ENCODE measurements around the gene TMUB1.

The TMUB1 gene

DNA sequence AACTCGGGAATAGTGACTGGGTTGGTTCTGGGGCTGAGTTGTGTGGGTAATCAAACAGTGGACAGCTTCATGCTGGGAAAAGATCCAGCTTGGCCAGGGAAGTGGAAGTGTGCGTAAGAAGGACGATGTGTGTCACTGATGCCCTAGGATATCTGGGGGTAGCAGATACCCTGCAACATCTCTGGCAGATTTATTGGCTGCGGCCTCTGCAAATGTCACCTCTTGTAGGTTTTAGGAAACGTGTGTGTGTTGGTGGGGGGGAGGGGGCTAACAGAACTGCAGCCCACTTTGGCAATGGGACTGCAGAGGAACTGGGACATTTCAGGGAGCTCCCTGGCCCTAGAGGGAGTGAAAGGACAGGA lies 2.0 kb upstream of the TMUB1 start:
- ATAC-seq (no peak), DNase-seq (no peak)

DNA sequence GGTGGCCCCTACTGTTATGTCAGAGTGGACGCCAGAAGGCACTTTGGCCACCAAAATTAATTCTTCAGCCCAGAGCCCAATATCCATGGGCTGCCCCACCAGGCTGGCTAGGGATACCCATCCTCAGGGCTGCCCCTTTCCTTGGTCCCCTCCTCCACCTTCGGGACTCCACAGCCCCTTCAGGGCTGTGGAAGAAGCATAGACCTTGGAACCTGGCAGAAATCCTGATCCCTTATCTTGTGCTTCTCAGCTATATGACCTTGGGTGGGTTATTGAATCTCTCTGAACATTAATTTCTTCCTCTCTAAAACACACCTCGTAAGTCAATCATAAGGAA lies 499 bp upstream of the TMUB1 start:
- DNase-seq = no peak
- no peak for ATAC-seq

GRCh38 chr7:151082141-151083070 lies 887 bp downstream of the TMUB1 start:
- ATAC-seq (no peak), DNase-seq (no peak)

DNA sequence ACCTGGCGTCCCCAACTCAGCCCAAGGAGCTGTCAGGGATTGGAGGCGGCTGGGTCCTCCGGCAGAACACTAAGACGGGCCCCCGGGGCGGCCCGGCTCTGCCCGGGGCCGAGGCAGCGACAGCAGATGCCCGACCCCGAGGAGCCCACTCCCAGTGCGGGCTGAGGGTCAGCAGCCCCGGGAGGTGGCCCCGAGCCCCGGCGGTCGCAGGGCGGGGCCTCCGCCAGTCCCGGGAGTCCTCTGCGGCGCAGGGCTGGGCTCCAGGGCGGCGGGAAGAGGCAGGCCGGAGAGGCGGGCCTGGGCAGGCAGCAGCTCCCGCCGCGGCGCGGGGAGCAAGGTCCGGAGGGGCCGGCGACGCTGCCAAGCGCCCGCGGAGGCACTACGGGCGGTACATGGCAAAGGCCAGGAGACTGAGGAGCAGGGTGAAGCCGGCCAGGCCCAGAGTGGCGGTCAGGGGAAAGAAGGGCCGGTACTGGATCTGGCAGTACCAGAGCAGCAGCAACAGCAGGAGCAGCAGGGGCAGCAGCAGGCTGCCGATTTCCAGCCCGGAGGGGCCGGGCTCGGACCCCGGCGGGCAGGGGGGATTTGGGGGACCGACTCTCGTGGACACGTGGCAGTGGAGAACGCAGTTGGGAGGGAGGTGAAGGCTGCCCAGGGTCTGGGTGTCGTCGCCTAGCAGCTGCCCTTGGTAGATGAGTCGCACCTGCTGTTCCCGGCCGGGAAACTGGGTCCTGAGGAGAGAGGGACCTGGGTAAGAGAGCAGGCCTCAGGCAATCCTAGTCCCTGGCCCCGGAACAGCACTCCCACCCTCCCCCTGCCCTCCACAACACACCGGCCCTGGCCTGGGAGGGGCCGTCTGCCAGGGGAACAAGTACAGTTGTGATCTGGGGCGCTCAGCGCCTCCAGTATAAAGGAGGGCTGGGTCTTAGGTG lies 1.9 kb downstream of the TMUB1 start:
- DNase-seq = no peak

DNA sequence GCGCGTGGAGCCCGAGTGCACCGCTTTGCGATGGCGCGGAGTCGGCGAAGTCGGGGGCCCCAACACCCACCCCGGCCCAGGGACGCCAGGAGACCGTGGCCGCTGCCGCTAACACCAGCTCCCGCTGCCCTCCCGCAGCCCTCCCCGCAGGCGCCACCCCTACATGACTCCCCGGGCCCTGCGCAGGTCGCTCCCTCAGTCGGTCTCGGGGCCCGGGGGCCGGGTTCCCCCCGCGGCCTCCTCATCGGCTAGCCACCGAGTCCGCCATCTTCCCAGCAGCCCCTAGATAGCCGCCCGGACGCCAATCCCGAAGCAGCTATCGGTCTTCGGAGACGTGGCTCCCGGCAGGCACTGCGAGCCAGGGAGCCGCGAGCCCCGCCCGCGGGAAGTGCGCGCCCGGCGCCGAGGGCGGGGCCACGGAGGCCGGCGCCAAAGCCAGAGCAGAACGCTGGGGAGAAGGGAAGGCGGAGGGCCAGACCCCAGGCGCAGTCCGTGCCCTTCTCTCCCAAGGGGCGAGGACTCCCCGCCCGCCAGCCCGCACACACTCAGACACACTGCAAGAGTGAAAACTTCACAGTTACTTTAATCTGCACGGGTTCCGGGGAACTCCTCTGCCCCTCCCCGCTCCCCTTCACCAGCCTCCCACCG lies 2.6 kb downstream of the TMUB1 start, which contains the start of gene FASTK:
FASTK (minus strand) TSS at position 288 of the 648 bp plus-strand sequence; CDS start at position 245, 43 bp downstream.
- DNase-seq (peak; percentile 89), ATAC-seq (peak; percentile 88)

More for the DNA sequence above, 1.9 kb downstream of the TMUB1 start:
- no peak for ATAC-seq

- ATAC-seq = peak; percentile 1
- DNase-seq = no peak
Observed at GRCh38 chr7:151080067-151080521, 3.2 kb downstream of the TMUB1 start.

GRCh38 chr7:151079199-151079910 lies 3.9 kb downstream of the TMUB1 start:
- DNase-seq (no peak), ATAC-seq (no peak)

DNA sequence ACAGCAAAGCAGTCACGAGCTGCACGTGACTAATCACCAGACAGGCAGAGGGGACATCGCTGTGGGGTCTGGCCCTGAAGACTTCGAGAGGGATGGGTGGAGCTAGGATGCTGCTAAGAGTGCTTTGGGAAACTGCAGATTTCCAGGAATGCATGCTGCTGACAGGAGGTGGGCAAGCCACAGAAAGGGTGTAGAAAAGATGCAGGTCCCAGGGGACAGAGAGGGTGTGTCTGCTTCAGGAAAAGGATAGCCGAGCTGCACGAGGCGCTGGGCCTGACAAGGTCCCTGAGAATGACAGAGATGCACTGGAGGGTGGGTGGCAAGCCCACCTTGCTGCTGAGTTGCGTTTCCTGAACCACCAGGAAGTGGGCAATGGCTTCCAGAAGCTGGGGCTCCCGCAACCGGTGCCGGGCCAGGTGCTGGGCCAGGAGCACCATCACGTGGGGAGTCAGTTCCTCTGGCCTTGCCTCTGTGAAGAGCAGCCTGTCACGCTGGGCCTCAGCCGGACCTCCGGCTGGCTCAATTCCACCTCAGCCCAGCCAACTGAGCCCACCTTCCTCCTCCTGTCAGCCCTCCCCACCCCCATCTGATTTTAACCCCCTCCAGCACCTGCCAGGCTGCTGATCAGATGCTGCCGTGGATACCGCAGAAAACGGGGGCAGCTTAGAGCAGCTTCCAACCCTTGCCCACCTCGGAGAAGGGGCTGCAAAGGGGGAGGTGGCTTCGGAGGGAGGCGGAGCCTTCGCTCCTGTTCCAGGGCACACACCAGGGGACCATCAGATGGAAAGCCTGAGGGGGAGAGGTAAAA lies 4.9 kb downstream of the TMUB1 start:
- DNase-seq = no peak
- ATAC-seq = no peak

DNA sequence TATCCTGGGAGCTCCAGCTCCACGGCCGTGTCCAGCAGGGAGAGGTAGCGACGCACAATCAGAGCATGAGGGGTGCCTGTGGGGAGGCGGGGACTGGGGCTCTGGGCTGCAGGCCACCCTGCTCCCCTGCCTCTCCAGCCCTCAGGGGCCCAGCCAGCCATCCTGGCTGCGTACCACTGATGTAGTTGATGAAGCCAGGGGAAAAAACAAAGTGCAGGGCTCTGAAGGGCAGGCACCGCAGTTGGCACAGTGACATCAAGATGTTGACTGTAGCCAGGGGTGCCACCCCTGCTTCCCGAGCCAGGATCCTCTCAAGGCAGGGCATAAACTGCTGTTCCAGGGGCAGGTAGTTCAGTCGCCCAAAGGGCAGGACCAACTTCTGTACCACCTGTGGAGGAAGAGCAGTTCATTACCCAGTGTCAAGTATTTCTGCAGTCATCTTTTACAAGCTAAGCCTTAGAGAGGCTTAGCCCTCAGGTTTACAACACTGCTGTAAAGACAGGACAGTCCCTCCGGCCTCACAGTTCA lies 5.5 kb downstream of the TMUB1 start:
- DNase-seq = no peak
- ATAC-seq = no peak

GRCh38 chr7:151076863-151077704 lies 6.2 kb downstream of the TMUB1 start:
- ATAC-seq (no peak), DNase-seq (no peak)

DNA sequence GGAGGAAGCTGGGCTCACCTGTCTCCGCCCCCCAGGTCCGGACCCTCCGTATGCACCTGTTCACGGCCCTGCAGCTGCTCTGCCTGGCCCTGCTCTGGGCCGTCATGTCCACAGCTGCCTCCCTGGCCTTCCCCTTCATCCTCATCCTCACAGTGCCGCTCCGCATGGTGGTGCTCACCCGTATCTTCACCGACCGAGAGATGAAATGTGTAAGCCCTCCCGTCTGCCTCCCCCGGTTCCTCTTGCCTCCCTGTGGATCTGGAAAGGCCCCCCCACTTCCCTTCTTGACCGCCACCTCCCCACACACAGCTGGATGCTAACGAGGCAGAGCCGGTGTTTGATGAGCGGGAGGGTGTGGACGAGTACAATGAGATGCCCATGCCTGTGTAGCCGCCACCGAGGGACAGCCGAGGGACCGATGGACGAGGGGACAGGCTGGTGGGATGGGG lies 7.3 kb downstream of the TMUB1 start:
- DNase-seq = no peak
- ATAC-seq = no peak

DNA sequence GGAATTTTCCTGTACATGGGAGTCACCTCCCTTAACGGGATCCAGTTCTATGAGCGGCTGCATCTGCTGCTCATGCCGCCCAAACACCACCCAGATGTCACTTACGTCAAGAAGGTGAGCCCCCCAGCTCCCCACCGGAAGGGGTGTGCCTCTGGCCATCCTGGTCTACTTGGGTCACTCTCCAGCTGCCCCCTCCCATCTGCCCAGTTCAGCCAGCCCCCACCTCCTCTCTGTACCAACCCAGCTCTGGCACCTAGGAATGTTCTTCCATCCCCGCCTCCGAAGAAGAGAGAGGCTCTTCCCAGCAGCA lies 7.7 kb downstream of the TMUB1 start:
- no peak for DNase-seq
- ATAC-seq = no peak

DNA sequence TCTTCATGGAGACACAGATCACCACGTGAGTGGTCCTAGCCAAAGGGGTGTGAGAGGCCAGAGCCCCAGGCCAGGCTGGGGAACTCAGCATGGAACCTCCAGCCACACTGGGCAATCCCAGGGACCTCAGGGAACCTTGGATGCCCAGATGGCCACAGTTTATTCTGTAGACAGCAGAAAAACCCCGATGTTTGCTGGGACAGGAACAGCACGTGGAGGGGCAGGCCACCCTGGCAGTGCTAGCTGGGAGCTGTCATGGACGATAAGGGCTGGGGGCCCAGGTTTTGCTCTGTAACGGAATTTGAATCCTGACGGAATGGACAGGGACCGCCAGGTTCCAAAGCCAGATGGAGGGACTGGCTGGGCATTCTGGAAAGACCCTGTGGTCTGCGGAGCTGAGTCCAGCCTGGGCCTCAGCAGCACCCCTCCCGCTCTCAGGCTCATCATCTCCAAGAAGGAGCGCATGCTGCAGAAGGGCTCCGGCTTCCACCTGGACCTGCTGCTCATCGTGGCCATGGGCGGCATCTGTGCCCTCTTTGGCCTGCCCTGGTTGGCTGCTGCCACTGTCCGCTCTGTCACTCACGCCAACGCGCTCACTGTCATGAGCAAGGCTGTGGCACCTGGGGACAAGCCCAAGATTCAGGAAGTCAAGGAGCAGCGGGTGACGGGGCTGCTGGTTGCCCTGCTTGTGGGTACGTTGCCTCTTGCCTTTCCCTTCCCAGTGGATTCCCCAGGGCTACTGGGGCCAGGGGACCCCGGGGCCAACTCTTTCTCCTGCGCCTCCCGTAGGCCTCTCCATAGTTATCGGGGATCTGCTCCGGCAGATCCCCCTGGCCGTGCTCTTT lies 8.3 kb downstream of the TMUB1 start:
- DNase-seq (no peak), ATAC-seq (no peak)

- DNase-seq (no peak), ATAC-seq (no peak)
Observed at GRCh38 chr7:151073990-151074389, 9.3 kb downstream of the TMUB1 start.

DNA sequence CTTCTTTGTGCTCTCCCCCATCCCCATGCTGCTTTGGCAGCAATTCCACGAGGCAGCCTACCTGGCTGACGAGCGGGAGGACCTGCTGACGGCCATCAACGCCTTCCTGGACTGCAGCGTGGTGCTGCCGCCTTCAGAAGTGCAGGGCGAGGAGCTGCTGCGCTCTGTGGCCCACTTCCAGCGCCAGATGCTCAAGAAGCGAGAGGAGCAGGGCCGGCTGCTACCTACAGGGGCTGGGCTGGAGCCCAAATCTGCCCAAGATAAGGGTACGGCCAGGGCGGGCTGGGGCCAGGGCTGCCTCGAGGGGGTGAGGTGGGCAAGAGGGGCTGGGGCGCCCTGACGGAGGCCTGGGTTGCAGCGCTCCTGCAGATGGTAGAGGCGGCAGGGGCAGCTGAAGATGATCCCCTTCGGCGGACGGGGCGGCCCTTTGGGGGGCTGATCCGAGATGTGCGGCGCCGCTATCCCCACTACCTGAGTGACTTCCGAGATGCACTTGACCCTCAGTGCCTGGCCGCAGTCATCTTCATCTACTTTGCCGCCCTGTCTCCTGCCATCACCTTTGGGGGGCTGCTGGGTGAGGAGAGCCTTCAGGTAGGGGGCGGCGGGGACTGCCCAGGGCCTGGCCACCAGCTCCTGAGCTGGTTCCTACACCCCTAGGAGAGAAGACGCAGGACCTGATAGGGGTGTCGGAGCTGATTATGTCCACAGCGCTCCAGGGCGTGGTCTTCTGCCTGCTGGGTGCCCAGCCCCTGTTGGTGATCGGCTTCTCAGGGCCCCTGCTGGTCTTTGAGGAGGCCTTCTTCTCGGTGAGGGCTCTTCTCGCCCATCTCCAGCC lies 12.0 kb downstream of the TMUB1 start:
- ATAC-seq (no peak), DNase-seq (no peak)

- DNase-seq = no peak
- ATAC-seq = no peak
Observed at GRCh38 chr7:151070574-151070960, 12.7 kb downstream of the TMUB1 start.

DNA sequence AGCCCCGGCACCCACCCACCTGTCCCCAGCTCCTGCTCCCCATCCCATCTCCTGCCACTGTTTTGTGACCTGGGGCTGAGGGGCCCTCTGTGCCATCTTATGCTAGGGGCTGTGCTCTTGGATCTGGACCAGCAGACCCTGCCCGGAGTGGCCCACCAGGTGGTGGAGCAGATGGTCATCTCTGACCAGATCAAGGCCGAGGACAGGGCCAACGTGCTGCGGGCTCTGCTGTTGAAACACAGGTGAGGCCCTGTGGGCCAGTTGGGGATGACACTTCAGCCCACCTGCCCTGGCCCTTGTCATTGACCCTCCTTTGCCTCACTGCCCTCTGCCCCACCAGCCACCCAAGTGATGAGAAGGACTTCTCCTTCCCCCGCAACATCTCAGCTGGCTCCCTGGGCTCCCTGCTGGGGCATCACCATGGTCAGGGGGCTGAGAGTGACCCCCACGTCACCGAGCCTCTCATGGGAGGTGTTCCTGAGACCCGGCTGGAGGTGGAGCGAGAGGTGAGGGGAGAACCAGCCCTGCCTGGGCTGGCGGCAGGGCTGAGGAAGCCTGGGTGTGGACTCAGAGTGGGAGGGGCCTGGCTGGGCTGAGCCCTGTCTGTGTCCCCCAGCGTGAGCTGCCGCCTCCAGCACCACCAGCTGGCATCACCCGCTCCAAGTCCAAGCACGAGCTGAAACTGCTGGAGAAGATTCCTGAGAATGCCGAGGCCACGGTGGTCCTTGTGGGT lies 13.3 kb downstream of the TMUB1 start:
- DNase-seq = no peak

More for the DNA sequence above, 13.3 kb downstream of the TMUB1 start:
- ATAC-seq = no peak
